ENCODE data around the gene ZBTB44. TPM values are rescaled to one million over a fixed set of nuclear protein-coding genes. Genes with fewer than 3 reads are reported as not detected.
A peak's percentile ranks its signal among the peaks of the same experiment; 100 is the strongest.

Gene ZBTB44
- total RNA-seq, 1 donor from 2014 or later: 32.6 TPM

- TF ChIP-seq, protein P1, sequence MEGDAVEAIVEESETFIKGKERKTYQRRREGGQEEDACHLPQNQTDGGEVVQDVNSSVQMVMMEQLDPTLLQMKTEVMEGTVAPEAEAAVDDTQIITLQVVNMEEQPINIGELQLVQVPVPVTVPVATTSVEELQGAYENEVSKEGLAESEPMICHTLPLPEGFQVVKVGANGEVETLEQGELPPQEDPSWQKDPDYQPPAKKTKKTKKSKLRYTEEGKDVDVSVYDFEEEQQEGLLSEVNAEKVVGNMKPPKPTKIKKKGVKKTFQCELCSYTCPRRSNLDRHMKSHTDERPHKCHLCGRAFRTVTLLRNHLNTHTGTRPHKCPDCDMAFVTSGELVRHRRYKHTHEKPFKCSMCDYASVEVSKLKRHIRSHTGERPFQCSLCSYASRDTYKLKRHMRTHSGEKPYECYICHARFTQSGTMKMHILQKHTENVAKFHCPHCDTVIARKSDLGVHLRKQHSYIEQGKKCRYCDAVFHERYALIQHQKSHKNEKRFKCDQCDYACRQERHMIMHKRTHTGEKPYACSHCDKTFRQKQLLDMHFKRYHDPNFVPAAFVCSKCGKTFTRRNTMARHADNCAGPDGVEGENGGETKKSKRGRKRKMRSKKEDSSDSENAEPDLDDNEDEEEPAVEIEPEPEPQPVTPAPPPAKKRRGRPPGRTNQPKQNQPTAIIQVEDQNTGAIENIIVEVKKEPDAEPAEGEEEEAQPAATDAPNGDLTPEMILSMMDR (IDR thresholded peaks at IDR 0.05; ENCODE audit: unreplicated experiment): no peak
- peaks cover 5% of the 10 kb centered on the region for H3K27me3 Mint-ChIP-seq (ENCODE audit: unreplicated experiment)
- H3K9me3 Mint-ChIP-seq (ENCODE audit: unreplicated experiment): no peaks in the 10 kb centered on the region
- H3K4me3 Mint-ChIP-seq (ENCODE audit: unreplicated experiment): no peak overlapping the region
- H3K36me3 Mint-ChIP-seq (ENCODE audit: low read depth, unreplicated experiment): no peaks in the 10 kb centered on the region
- peaks cover 11% of the 10 kb centered on the region for H3K4me1 Mint-ChIP-seq (ENCODE audit: unreplicated experiment)
- no peak overlapping the region for H3K27ac Mint-ChIP-seq (ENCODE audit: unreplicated experiment)
- DNase-seq (ENCODE audit: low spot score): no peak
Measured at GRCh38 chr11:130318031-130318673, 3.4 kb upstream of the ZBTB44 start.

- H3K4me1 Mint-ChIP-seq (ENCODE audit: unreplicated experiment): peaks cover 15% of the 10 kb centered on the region
- H3K27ac Mint-ChIP-seq (ENCODE audit: unreplicated experiment): peak overlapping the region; percentile 78
- peaks cover 5% of the 10 kb centered on the region for H3K27me3 Mint-ChIP-seq (ENCODE audit: unreplicated experiment)
- TF ChIP-seq, protein P1 (IDR thresholded peaks at IDR 0.05; ENCODE audit: unreplicated experiment): no peak
- H3K9me3 Mint-ChIP-seq (ENCODE audit: unreplicated experiment): no peaks in the 10 kb centered on the region
- DNase-seq (ENCODE audit: low spot score): peak; percentile 31
- no peaks in the 10 kb centered on the region for H3K36me3 Mint-ChIP-seq (ENCODE audit: low read depth, unreplicated experiment)
- peak overlapping the region; percentile 93 for H3K4me3 Mint-ChIP-seq (ENCODE audit: unreplicated experiment)
Measured at GRCh38 chr11:130315354-130315970, 745 bp upstream of the ZBTB44 start.

DNA sequence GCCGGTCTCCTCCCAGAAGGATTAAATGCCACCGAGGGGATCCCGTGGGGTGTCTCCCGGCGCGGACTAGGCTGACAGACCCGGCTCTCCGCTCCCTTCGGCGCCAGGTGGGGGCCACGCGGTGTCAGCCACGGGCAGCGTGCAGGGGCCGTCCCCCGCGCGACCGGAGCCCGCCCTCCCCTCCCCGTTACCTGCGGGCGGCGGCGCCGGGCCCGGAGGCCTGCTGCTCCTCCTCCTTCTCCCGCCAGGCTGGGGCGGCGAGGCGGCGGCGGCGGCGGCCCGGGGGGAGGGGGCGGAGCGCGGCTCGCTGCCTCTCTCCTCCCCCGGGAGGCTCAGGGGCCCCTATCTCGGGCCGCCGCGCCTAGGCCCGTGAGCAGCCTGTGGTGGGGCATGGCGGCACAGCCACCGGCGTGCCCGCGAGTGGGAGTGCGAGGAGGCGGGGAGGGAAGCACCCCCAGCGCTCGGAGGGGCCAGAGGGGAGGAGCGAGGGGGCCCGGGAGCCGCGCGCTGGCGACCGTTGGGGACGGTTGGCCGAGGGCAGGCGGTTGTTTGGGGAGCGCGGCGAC is 450 bp downstream of the ZBTB44 start:
- H3K9me3 Mint-ChIP-seq (ENCODE audit: unreplicated experiment): no peaks in the 10 kb centered on the region
- peak overlapping the region; percentile 95 for H3K4me3 Mint-ChIP-seq (ENCODE audit: unreplicated experiment)
- H3K36me3 Mint-ChIP-seq (ENCODE audit: low read depth, unreplicated experiment): peaks cover 2% of the 10 kb centered on the region
- peaks cover 15% of the 10 kb centered on the region for H3K4me1 Mint-ChIP-seq (ENCODE audit: unreplicated experiment)
- peak; percentile 63 for DNase-seq (ENCODE audit: low spot score)
- no peak overlapping the region for H3K27ac Mint-ChIP-seq (ENCODE audit: unreplicated experiment)
- TF ChIP-seq, protein P1 (IDR thresholded peaks at IDR 0.05; ENCODE audit: unreplicated experiment): no peak
- H3K27me3 Mint-ChIP-seq (ENCODE audit: unreplicated experiment): peaks cover 5% of the 10 kb centered on the region

GRCh38 chr11:130313383-130314183 is 1.1 kb downstream of the ZBTB44 start:
- H3K27ac Mint-ChIP-seq (ENCODE audit: unreplicated experiment): peak overlapping the region; percentile 88
- no peaks in the 10 kb centered on the region for H3K9me3 Mint-ChIP-seq (ENCODE audit: unreplicated experiment)
- H3K4me3 Mint-ChIP-seq (ENCODE audit: unreplicated experiment): peak overlapping the region; percentile 95
- peaks cover 5% of the 10 kb centered on the region for H3K27me3 Mint-ChIP-seq (ENCODE audit: unreplicated experiment)
- H3K4me1 Mint-ChIP-seq (ENCODE audit: unreplicated experiment): peaks cover 15% of the 10 kb centered on the region
- TF ChIP-seq, protein P1 (IDR thresholded peaks at IDR 0.05; ENCODE audit: unreplicated experiment): no peak
- DNase-seq (ENCODE audit: low spot score): no peak
- H3K36me3 Mint-ChIP-seq (ENCODE audit: low read depth, unreplicated experiment): peaks cover 9% of the 10 kb centered on the region

Measured in endothelial cell (in vitro differentiated cells).